Mucosa of rectum (tissue), 2 donors: ENCODE data around the gene LONP2.
"Not testable (repeated sequence)": the region's sequence is repeated elsewhere in the genome, so short reads cannot be mapped to it uniquely, and the experiment has no call there.

Experiments
- H3K27ac ChIP-seq, 2 donors: one replicate each; pipeline ENCODE4 v1.7.0; 2013; ENCODE audit warnings: inconsistent platforms in 2 of 2, low read depth in 2 of 2, low read length in 2 of 2
- H3K27me3 ChIP-seq, 2 donors: one replicate each; pipeline ENCODE4 v1.7.0; 2013; ENCODE audit warnings: low read length in 2 of 2; ENCODE audit not compliant: control insufficient read depth in 2 of 2, insufficient read depth in 2 of 2
- H3K36me3 ChIP-seq, 2 donors: one replicate each; pipeline ENCODE4 v1.7.0; 2013; ENCODE audit warnings: low read length in 2 of 2; ENCODE audit not compliant: control insufficient read depth in 2 of 2, insufficient read depth in 2 of 2
- H3K4me1 ChIP-seq, 2 donors: one replicate each; pipeline ENCODE4 v1.7.0; 2013; ENCODE audit warnings: low read length in 2 of 2, mild to moderate bottlenecking in 1 of 2; ENCODE audit not compliant: control insufficient read depth in 2 of 2, insufficient read depth in 2 of 2
- H3K4me3 ChIP-seq, 2 donors: one replicate each; pipeline ENCODE4 v1.7.0; 2013; ENCODE audit warnings: low read length in 2 of 2
- H3K9ac ChIP-seq, 2 donors: one replicate each; pipeline ENCODE4 v1.7.0; 2013; ENCODE audit warnings: low read length in 2 of 2, low read depth in 1 of 2, mild to moderate bottlenecking in 1 of 2
- H3K9me3 ChIP-seq, 2 donors: one replicate each; pipeline ENCODE4 v1.7.0; 2013; ENCODE audit warnings: low read length in 2 of 2; ENCODE audit not compliant: control insufficient read depth in 2 of 2
- donor health status: healthy.
- donor health status: Normal muscosa, but diverticular disease.

The LONP2 gene

DNA sequence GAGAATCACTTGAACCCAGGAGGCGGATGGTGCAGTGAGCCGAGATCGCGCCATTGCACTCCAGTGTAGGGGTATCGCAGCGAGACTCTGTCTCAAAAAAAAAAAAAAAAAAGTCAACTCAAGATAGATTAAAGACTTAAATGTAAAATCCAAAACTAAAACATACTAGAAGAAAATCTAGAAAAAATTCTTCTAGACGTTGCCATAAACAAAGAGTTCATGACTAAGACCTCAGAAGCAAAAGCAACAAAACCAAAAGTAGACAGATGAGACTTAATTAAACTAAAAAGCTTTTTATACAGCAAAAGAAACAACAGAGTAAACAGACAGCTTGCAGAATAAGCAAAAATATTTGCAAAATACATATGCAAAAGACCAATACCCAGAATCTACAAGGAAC is 64.4 kb downstream of the LONP2 start:
- Histone ChIP-seq H3K4me3 (no peak overlapping the region), H3K4me1 (no peaks in the 10 kb centered on the region), H3K9ac (no peak overlapping the region), H3K27me3 (no peaks in the 10 kb centered on the region), H3K27ac (no peak overlapping the region), H3K36me3 (peaks cover 27 to 28% of the 10 kb centered on the region in 2 donors), H3K9me3 (peaks cover 8% of the 10 kb centered on the region in 2 donors)

DNA sequence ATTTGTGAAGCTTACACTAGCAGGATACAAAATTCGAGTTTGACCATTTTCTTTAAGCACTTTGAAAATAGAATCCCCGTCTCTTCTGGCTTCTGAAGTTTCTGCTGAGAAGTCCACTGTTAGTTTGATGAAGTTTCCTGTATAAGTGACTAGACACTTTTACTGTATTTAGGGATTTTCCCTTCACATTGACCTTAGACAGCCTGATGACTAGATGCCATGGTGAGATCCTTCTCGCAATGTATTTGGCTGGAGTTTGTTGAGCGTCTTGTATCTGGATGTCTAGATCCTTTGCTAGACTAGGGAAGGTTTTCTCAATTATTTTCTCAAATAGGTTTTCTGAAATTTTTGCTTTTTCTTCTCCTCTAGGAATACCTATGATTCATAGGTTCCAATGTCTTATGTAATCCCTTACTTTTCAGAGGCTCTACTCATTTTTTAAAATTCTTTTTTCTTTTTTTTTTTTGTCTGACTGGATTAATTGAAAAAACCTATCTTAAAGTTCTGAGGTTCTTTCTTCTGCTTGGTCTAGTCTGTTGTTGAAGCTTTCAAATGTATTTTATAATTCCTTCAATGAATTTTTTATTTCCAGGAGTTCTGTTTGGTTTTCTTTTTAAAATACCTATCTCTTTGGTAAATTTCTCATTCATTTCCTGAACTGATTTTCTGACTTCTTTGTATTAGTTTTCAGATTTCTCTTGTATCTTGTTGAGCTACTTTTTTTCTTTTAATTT is 67.0 kb downstream of the LONP2 start:
- Histone ChIP-seq H3K9ac (no peak overlapping the region), H3K27me3 (no peaks in the 10 kb centered on the region), H3K4me3 (no peak overlapping the region), H3K36me3 (peaks cover 12 to 19% of the 10 kb centered on the region in 2 donors), H3K9me3 (peaks cover 8% of the 10 kb centered on the region in 2 donors), H3K27ac (no peak overlapping the region), H3K4me1 (no peaks in the 10 kb centered on the region)

DNA sequence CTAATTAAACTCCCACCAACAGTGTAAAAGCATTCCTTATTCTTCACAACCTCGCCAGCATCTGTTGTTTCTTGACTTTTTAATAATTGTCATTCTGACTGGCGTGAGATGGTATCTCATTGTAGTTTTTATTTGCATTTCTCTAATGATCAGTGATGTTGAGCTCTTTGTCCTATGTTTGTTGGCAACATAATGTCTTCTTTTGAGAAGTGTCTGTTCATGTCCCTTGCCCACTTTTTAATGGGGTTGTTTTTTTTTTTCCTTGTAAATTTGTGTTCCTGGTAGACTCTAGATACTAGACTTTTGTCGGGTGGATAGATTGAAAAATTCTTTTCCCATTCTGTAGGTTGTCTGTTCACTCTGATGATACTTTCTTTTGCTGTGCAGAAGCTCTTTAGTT is 69.8 kb downstream of the LONP2 start:
- not testable (repeated sequence) for H3K9me3 ChIP-seq, H3K9ac ChIP-seq, H3K27me3 ChIP-seq, H3K4me1 ChIP-seq, H3K4me3 ChIP-seq, H3K27ac ChIP-seq, H3K36me3 ChIP-seq

DNA sequence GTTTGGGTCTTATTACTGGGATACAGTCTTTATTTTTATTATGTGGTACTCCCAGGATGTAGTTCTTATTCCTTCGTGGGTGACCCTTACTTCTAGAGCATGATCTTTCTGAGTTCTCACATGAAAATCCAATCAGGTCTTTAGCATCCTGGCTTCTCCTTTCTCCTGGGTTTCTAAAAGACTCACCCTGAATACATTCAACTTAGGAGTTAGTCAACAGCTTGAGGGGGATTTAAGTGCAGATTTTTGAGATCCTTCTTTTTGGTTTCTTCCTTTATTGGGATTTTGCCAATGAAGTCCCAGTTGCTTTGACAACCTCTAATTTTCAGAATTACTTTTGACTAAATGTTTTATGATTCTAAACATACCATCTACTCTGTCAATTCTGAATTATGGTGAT is 72.9 kb downstream of the LONP2 start:
- Histone ChIP-seq H3K27ac (no peak overlapping the region), H3K9me3 (no peaks in the 10 kb centered on the region), H3K4me3 (no peak overlapping the region), H3K36me3 (peaks cover 3 to 7% of the 10 kb centered on the region in 2 donors), H3K9ac (no peak overlapping the region), H3K27me3 (no peaks in the 10 kb centered on the region), H3K4me1 (no peaks in the 10 kb centered on the region)

DNA sequence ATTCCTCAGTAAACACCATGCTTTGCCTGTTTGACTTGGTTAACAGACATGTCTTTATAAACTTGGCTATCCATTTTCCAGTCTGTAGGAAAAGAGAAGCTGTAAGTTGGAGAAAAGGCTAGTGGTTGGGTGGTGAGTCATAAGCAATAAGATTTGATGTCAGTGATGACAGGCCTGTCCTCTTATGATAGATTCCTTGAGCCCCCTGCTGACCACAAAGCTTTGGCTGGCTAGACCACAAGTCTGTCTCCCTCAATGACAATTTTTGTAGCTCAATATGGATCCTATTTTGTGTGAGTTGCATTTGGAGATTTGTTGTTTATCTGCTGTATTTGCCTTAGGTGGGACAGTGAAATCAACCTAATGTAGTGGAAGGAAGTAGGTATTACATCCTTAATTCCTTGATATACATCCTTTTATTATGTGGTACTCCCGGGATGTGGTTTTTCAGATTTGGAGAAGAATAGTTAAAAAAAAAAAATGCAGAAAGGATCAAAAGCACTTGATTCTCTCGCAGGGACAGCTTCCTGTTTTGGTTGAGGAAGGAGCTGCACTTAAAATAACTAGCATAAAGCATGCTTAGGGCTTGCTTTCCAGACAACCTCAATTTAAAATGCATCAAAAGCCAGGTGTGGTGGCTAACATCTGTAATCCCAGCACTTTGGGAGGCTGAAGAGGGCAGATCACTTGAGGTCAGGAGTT is 73.7 kb downstream of the LONP2 start:
- Histone ChIP-seq H3K9ac (no peak overlapping the region), H3K9me3 (no peaks in the 10 kb centered on the region), H3K36me3 (peaks cover 2 to 3% of the 10 kb centered on the region in 2 donors), H3K4me1 (no peaks in the 10 kb centered on the region), H3K4me3 (no peak overlapping the region), H3K27me3 (no peaks in the 10 kb centered on the region), H3K27ac (no peak overlapping the region)

DNA sequence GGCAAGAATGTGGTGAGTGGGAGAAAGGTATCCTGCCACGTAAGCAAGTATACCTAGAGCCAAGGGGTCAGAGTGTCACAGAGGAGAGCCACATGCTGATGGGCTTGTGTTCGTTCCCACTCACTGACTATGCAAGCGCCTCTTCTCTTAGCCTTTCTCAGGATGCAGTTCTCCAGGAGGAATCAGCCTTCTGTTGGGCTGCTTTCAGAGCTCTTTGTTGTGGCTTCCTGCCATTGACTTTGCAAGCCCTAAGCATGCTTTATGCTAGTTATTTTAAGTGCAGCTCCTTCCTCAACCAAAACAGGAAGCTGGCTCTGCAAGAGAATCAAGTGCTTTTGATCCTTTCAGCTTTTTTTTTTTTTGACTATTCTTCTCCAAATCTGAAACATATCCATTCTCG is 74.5 kb downstream of the LONP2 start:
- H3K9ac ChIP-seq, result no peak overlapping the region
- H3K4me3 ChIP-seq, result no peak overlapping the region
- H3K9me3 ChIP-seq, result no peaks in the 10 kb centered on the region
- no peaks in the 10 kb centered on the region for H3K4me1 ChIP-seq
- H3K27ac ChIP-seq, result no peak overlapping the region
- peaks cover 2 to 3% of the 10 kb centered on the region in 2 donors for H3K36me3 ChIP-seq
- H3K27me3 ChIP-seq, result no peaks in the 10 kb centered on the region

DNA sequence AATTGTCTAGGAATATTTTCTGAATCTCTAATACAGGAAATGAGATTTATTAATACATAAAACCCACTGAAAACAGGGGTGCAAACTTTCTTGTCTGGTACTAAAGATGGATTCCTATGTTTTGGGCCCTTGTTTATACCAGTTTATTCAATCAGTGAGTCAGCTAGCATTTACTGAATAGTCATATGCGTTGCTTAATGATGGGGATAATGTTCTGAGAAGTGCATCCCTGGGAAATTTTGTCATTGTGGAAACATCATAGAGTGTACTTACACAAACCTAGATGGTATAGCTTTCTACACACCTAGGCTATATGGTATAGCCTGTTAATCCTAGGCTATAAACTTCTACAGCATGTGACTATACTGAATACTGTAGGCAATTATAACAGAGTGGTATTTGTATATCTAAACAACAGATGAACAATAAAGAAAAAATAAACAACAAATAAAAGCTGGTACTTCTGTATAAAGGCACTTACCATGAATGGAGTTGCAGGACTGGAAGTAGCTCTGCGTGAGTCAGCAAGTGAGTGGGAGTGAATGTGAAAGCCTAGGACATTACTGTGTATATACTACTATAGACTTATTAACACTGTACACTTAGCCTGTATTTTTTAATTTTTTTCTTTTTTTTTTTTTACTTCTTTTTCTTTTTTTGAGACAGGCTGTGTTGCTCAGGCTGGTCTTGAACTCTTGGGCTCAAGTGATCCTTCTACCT is 77.4 kb downstream of the LONP2 start:
- Histone ChIP-seq H3K36me3 (peaks cover 2 to 3% of the 10 kb centered on the region in 2 donors), H3K27ac (no peak overlapping the region)

DNA sequence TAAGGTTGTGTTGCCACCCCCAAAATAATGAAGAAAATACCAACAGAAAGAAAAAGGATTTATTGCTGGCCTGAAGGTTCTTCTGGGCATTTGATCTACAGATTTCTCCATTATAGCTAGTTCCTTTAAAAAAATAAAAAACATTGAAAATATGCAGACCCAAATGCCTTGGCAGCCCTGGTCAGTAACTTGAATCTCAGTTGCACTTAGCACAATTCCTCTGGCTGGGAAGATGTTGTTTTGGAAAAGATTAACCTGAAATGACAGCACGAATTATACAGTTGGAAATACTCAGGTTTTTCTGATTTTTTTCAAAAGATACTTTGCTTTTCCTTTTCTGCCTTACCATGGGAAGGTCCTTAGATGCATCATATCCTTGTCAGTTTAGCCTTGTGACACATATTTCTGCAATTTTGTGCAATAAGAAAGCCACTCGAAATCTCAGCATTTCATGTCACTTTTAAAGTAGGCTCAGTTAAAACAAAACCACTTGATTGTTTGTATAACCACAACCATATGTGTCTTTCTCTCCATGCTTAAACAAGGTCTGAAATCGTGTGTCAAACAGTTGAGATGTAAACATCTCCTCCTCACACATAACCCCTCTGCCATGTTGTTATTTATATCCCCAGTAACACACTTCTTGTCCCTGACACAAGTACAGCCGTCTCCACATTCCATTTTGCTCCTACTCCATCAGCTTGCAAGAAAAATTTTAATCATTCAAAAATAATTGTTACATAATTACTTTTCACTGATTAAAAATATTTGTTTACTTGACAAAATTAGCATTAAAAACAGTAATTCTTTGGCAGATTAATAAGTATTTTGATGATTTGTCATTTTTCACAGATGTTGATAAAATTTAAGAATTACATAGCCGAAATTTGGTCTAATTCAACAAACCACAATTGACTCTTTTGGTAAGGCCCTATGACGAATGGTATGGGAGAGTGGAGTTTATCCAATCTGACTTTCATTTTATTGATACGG is 80.0 kb downstream of the LONP2 start:
- no peaks in the 10 kb centered on the region for H3K9me3 ChIP-seq
- H3K27me3 ChIP-seq, result no peaks in the 10 kb centered on the region
- no peak overlapping the region for H3K27ac ChIP-seq
- no peaks in the 10 kb centered on the region for H3K4me1 ChIP-seq
- H3K36me3 ChIP-seq, result peaks cover 0 to 3% of the 10 kb centered on the region in 2 donors
- H3K4me3 ChIP-seq, result no peak overlapping the region
- H3K9ac ChIP-seq, result no peak overlapping the region

More for the DNA sequence above, 77.4 kb downstream of the LONP2 start:
- H3K9ac ChIP-seq, result no peak overlapping the region
- H3K27me3 ChIP-seq, result no peaks in the 10 kb centered on the region
- H3K4me1 ChIP-seq, result no peaks in the 10 kb centered on the region
- no peaks in the 10 kb centered on the region for H3K9me3 ChIP-seq
- H3K4me3 ChIP-seq, result no peak overlapping the region

DNA sequence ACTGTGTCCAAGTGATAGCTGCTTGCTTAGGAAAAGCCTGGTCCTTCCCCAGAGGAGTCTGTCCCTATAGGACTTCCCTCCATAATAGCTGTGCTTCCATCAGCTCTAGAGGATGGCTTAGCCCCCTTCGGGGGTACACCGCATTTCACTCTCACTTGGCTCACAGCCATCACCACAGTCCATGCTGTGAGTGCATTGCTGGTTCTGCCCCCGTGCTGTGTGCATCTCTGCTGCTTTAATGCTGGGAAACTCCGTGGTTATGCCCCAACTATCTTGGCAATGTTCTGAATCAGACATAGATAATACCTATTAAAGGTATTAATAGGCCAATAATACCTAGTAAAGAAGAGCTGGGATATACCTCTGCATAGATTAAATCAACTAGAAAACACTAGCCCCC is 82.8 kb downstream of the LONP2 start:
- no peaks in the 10 kb centered on the region for H3K9me3 ChIP-seq
- no peaks in the 10 kb centered on the region for H3K4me1 ChIP-seq
- H3K4me3 ChIP-seq, result no peak overlapping the region
- no peak overlapping the region for H3K9ac ChIP-seq
- H3K27me3 ChIP-seq, result no peaks in the 10 kb centered on the region
- no peak overlapping the region for H3K27ac ChIP-seq
- peaks cover 0 to 2% of the 10 kb centered on the region in 2 donors for H3K36me3 ChIP-seq
